ENCODE data around the gene CKAP5.

- no peak for TF ChIP-seq CTCF (conservative IDR thresholded peaks at IDR 0.05; ENCODE audit: low read length)
- TF ChIP-seq EZH2phosphoT487 (IDR thresholded peaks at IDR 0.05; ENCODE audit: borderline replicate concordance) = no peak
Observed at GRCh38 chr11:46743693-46744339, 102.3 kb downstream of the CKAP5 start.

Data from Loucy (cell line).